ENCODE measurements around the gene AVPR1B. TPM values are rescaled to one million over a fixed set of nuclear protein-coding genes. Genes with fewer than 3 reads are reported as not detected.

AVPR1B gene
- total and polyA plus RNA-seq, 2 of the 13 experiments (the other 11 are each of a cell fraction or from before 2014, with no cell fraction given): 0.05 TPM; not detected in 1

DNA sequence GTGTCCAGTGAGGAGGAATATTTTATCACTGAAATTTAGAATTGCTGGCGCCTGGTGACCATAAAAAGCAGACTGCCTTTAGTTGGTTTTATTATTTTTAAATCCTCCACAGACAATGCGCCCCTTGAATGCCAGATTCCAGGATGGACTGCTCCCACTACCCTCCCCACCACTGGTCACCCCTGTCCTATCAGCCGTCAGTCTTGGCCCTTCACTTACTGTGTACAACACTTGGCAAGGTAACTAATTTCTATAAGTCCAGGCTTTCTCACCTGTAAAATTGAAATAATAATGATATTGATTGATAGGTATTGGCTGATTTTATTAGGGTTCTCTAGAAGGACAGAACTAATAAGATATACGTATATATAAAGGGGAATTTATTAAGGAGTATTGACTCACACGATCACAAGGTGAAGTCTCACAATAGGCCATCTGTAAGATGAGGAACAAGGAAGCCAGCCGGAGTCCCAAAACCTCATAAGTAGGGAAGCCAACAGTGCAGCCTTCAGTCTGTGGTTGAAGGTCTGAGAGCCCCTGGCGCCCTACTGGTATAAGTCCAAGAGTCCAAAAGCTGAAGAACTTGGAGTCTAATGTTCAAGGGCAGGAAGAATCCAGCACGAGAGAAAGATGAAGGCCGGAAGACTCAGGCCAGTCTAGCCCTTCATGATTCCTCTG lies 46.4 kb downstream of the AVPR1B start:
- H2AFZ ChIP-seq (ENCODE audit: low read length): no peak overlapping the region
- CTCF ChIA-PET (ENCODE audit: low intra/inter-chr PET ratio, low total read pairs): no interaction called here
- DNase-seq (ENCODE audit: low spot score) (no peak), FAIRE-seq (no peak), ATAC-seq (no peak)
- no peak overlapping the region for H3K4me3 ChIP-seq (replicated peaks in 1 of 3; ENCODE audit: insufficient read depth in 1 of 3, low read depth in 2 of 3, low read length in 3 of 3)
- H3K9ac ChIP-seq (ENCODE audit: insufficient read depth, low read depth, low read length): no peak overlapping the region
- H3K9me3 ChIP-seq (ENCODE audit: low read length): no peaks in the 10 kb centered on the region
- BruUV-seq (replicated peaks): no TSS peak
- no peaks in the 10 kb centered on the region for H3K4me1 ChIP-seq (ENCODE audit: insufficient read depth, low read length)
- H3K27me3 ChIP-seq (ENCODE audit: control insufficient read depth in 1 of 2, insufficient read depth in 2 of 2, low read length in 2 of 2): no peaks in the 10 kb centered on the region
- 99% methylated on average over 9 of the region's 9 CpGs for WGBS (ENCODE audit: low lambda C conversion rate)
- no peaks in the 10 kb centered on the region for H4K20me1 ChIP-seq (ENCODE audit: insufficient read depth, low read length)
- no peak overlapping the region for H3K4me2 ChIP-seq (ENCODE audit: low read depth, low read length)
- POLR2A ChIA-PET: interaction anchor here (0.9 kb wide), 1 partner anchor 22 kb away, joined by 3 read pairs; no protein-coding TSS in a partner anchor
- intact Hi-C loops (cut with micrococcal nuclease; ENCODE audit: unreplicated experiment) (no loop called here), in situ Hi-C loops (cut with HindIII; ENCODE audit: extremely low pct_ligation_motif_present, low pct_unique_long_range_greater_than_20kb) (no loop called here)
- H3K36me3 ChIP-seq (replicated peaks in 1 of 2; ENCODE audit: control insufficient read depth in 1 of 2, insufficient read depth in 2 of 2, low read length in 2 of 2): no peaks in the 10 kb centered on the region
- no peak overlapping the region for H3K27ac ChIP-seq (ENCODE audit: extremely low read length, insufficient read depth, low read length)
- H3K79me2 ChIP-seq (ENCODE audit: insufficient read depth, low read length): no peaks in the 10 kb centered on the region
- TF ChIP-seq ZNF850 (CRISPR knock-in tag; conservative IDR thresholded peaks at IDR 0.05) (no peak), DR1 (CRISPR knock-in tag; IDR thresholded peaks at IDR 0.05) (no peak), ZFP1 (CRISPR knock-in tag; IDR thresholded peaks at IDR 0.05) (no peak), ZNF317 (CRISPR knock-in tag; IDR thresholded peaks at IDR 0.05) (peak; percentile 85), SATB2 (CRISPR knock-in tag; IDR thresholded peaks at IDR 0.05) (no peak), ZNF615 (CRISPR knock-in tag; IDR thresholded peaks at IDR 0.05; ENCODE audit: borderline replicate concordance) (no peak), ZNF772 (CRISPR knock-in tag; IDR thresholded peaks at IDR 0.05) (no peak)
- TF ChIP-seq, protein P1, sequence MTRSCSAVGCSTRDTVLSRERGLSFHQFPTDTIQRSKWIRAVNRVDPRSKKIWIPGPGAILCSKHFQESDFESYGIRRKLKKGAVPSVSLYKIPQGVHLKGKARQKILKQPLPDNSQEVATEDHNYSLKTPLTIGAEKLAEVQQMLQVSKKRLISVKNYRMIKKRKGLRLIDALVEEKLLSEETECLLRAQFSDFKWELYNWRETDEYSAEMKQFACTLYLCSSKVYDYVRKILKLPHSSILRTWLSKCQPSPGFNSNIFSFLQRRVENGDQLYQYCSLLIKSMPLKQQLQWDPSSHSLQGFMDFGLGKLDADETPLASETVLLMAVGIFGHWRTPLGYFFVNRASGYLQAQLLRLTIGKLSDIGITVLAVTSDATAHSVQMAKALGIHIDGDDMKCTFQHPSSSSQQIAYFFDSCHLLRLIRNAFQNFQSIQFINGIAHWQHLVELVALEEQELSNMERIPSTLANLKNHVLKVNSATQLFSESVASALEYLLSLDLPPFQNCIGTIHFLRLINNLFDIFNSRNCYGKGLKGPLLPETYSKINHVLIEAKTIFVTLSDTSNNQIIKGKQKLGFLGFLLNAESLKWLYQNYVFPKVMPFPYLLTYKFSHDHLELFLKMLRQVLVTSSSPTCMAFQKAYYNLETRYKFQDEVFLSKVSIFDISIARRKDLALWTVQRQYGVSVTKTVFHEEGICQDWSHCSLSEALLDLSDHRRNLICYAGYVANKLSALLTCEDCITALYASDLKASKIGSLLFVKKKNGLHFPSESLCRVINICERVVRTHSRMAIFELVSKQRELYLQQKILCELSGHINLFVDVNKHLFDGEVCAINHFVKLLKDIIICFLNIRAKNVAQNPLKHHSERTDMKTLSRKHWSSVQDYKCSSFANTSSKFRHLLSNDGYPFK (CRISPR knock-in tag; IDR thresholded peaks at IDR 0.05; ENCODE audit: borderline replicate concordance): no peak
